ENCODE data around the gene CTRB2.

CTRB2 gene

GRCh38 chr16:75208861-75209505 is 2.0 kb upstream of the CTRB2 start:
- CTCF ChIA-PET, result interaction anchor here (3.2 kb wide), 1 partner anchor 10 kb away, joined by 11 read pairs; no protein-coding TSS in a partner anchor

GRCh38 chr16:75208242-75208825 is 1.4 kb upstream of the CTRB2 start:
- no peaks in the 10 kb centered on the region for H3K36me3 ChIP-seq (ENCODE audit: control insufficient read depth in 2 of 2, insufficient read depth in 1 of 2, low read length in 2 of 2)
- TF ChIP-seq ZNF16 (tag by site-specific recombination; IDR thresholded peaks at IDR 0.05; ENCODE audit: low read depth) (no peak), ZSCAN5A (tag by site-specific recombination; IDR thresholded peaks at IDR 0.05) (no peak), ZNF366 (tag by site-specific recombination; conservative IDR thresholded peaks at IDR 0.05) (no peak)
- no peak overlapping the region for H3K27ac ChIP-seq (ENCODE audit: extremely low read depth, low read depth, low read length)
- CTCF ChIA-PET, result interaction anchor here (3.2 kb wide), 1 partner anchor 9 kb away, joined by 11 read pairs; no protein-coding TSS in a partner anchor
- POLR2A ChIA-PET, result interaction anchor here (0.6 to 0.9 kb wide), 2 partner anchors 16 to 21 kb away, joined by 3 read pairs; no protein-coding TSS in a partner anchor
- H3K9me3 ChIP-seq (ENCODE audit: control insufficient read depth, insufficient read depth, low read depth, low read length), result no peaks in the 10 kb centered on the region
- no peak overlapping the region for H3K4me3 ChIP-seq (ENCODE audit: low read depth, low read length)
- no peaks in the 10 kb centered on the region for H3K4me1 ChIP-seq (ENCODE audit: control insufficient read depth, insufficient read depth, low read length)

More at GRCh38 chr16:75208861-75209505, 2.0 kb upstream of the CTRB2 start:
- Histone ChIP-seq H3K36me3 (ENCODE audit: control insufficient read depth in 2 of 2, insufficient read depth in 1 of 2, low read length in 2 of 2) (no peaks in the 10 kb centered on the region), H3K4me3 (ENCODE audit: low read depth, low read length) (no peak overlapping the region), H3K9me3 (ENCODE audit: control insufficient read depth, insufficient read depth, low read depth, low read length) (no peaks in the 10 kb centered on the region), H3K27ac (ENCODE audit: extremely low read depth, low read depth, low read length) (no peak overlapping the region), H3K4me1 (ENCODE audit: control insufficient read depth, insufficient read depth, low read length) (no peaks in the 10 kb centered on the region)
- TF ChIP-seq ZNF510 (tag by site-specific recombination; IDR thresholded peaks at IDR 0.05; ENCODE audit: insufficient replicate concordance) (no peak), ZNF48 (tag by site-specific recombination; IDR thresholded peaks at IDR 0.05) (no peak), ZNF624 (tag by site-specific recombination; IDR thresholded peaks at IDR 0.05) (no peak), ZNF670 (tag by site-specific recombination; IDR thresholded peaks at IDR 0.05; ENCODE audit: low read depth) (no peak), ZNF777 (tag by site-specific recombination; IDR thresholded peaks at IDR 0.05; ENCODE audit: borderline replicate concordance) (no peak), ZNF202 (tag by site-specific recombination; IDR thresholded peaks at IDR 0.05; ENCODE audit: borderline replicate concordance) (no peak), ZNF157 (tag by site-specific recombination; IDR thresholded peaks at IDR 0.05) (no peak), ZNF37A (tag by site-specific recombination; IDR thresholded peaks at IDR 0.05) (no peak), ZNF324 (tag by site-specific recombination; IDR thresholded peaks at IDR 0.05) (no peak), ZNF398 (tag by site-specific recombination; IDR thresholded peaks at IDR 0.05) (no peak), GLIS2 (tag by site-specific recombination; IDR thresholded peaks at IDR 0.05) (no peak), TRIM28 (IDR thresholded peaks at IDR 0.05; ENCODE audit: borderline replicate concordance, low read length) (no peak), PRDM1 (tag by site-specific recombination; IDR thresholded peaks at IDR 0.05) (no peak), ZNF10 (tag by site-specific recombination; IDR thresholded peaks at IDR 0.05) (no peak)
- TF ChIP-seq, protein P1, sequence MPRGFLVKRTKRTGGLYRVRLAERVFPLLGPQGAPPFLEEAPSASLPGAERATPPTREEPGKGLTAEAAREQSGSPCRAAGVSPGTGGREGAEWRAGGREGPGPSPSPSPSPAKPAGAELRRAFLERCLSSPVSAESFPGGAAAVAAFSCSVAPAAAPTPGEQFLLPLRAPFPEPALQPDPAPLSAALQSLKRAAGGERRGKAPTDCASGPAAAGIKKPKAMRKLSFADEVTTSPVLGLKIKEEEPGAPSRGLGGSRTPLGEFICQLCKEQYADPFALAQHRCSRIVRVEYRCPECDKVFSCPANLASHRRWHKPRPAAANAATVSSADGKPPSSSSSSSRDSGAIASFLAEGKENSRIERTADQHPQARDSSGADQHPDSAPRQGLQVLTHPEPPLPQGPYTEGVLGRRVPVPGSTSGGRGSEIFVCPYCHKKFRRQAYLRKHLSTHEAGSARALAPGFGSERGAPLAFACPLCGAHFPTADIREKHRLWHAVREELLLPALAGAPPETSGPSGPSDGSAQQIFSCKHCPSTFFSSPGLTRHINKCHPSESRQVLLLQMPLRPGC (tag by site-specific recombination; IDR thresholded peaks at IDR 0.05), result no peak
- TF ChIP-seq, protein P2, sequence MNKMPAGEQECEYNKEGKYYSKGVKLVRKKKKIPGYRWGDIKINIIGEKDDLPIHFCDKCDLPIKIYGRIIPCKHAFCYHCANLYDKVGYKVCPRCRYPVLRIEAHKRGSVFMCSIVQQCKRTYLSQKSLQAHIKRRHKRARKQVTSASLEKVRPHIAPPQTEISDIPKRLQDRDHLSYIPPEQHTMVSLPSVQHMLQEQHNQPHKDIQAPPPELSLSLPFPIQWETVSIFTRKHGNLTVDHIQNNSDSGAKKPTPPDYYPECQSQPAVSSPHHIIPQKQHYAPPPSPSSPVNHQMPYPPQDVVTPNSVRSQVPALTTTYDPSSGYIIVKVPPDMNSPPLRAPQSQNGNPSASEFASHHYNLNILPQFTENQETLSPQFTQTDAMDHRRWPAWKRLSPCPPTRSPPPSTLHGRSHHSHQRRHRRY (tag by site-specific recombination; IDR thresholded peaks at IDR 0.05), result no peak
- TF ChIP-seq, protein P3, sequence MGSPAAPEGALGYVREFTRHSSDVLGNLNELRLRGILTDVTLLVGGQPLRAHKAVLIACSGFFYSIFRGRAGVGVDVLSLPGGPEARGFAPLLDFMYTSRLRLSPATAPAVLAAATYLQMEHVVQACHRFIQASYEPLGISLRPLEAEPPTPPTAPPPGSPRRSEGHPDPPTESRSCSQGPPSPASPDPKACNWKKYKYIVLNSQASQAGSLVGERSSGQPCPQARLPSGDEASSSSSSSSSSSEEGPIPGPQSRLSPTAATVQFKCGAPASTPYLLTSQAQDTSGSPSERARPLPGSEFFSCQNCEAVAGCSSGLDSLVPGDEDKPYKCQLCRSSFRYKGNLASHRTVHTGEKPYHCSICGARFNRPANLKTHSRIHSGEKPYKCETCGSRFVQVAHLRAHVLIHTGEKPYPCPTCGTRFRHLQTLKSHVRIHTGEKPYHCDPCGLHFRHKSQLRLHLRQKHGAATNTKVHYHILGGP (tag by site-specific recombination; IDR thresholded peaks at IDR 0.05), result no peak
- TF ChIP-seq, protein P4, sequence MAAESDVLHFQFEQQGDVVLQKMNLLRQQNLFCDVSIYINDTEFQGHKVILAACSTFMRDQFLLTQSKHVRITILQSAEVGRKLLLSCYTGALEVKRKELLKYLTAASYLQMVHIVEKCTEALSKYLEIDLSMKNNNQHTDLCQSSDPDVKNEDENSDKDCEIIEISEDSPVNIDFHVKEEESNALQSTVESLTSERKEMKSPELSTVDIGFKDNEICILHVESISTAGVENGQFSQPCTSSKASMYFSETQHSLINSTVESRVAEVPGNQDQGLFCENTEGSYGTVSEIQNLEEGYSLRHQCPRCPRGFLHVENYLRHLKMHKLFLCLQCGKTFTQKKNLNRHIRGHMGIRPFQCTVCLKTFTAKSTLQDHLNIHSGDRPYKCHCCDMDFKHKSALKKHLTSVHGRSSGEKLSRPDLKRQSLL (tag by site-specific recombination; IDR thresholded peaks at IDR 0.05), result no peak
- POLR2A ChIA-PET, result interaction anchor here (0.6 kb wide), 1 partner anchor 20 kb away, joined by 3 read pairs; no protein-coding TSS in a partner anchor

Data from HEK293 (cell line).